Erythroblast (primary cell): ENCODE data around the gene CAB39L.

ENCODE experiments used
- GATA1 ChIP-seq: IDR thresholded peaks from 2 replicates; pipeline ENCODE4 v1.6.1; 2011; ENCODE audit warnings: low read depth, mild to moderate bottlenecking, control low read depth, low read length, moderate library complexity
- POLR2A ChIP-seq: IDR thresholded peaks from 2 replicates; pipeline ENCODE4 v1.6.1; 2011; ENCODE audit warnings: mild to moderate bottlenecking, low read length

- TF ChIP-seq POLR2A (no peak), GATA1 (no peak)
These were observed 87.6 kb downstream of the CAB39L start for GRCh38 chr13:49356223-49356622.
